ENCODE measurements around the gene ADAM23. TPM values are rescaled to one million over a fixed set of nuclear protein-coding genes. Genes with fewer than 3 reads are reported as not detected.

ADAM23 gene
- polyA plus RNA-seq, 1 of the 3 experiments (the other 2 are of a cell fraction): 3.7 TPM

DNA sequence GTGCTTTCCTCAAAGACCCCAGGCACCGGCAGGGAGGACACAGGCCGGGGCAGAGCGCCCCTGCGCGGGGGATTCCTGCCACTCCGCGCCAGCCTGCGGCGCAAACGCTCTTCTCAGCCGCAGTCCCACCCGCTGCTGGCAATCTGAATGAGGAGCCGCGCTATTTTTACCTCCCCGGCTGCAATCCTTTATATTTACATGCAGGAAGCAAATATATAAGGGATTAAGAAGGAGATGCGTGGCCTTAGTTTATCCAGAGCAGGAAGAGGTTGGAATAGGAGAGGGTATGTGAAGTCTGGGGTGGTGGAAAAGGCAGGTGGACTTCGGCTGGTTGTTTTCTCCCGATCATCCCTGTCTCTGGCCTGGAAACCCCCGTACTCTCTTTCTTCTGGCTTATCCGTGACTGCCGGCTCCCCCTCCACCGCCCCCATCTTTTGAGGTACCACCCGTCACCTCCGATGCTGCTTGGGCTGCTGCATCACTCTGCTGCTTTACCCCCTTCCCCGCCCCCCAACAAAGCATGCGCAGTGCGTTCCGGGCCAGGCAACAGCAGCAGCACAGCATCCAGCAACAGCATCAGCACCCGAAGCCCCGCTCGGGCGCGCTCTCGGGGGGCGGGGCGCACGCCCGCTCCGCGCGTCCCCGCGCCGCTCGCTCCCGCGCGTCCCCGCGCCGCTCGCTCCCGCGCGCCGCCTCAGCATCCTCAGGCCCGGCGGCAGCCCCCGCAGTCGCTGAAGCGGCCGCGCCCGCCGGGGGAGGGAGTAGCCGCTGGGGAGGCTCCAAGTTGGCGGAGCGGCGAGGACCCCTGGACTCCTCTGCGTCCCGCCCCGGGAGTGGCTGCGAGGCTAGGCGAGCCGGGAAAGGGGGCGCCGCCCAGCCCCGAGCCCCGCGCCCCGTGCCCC lies at the start of gene ADAM23 (continued):
- TF ChIP-seq, protein P1, sequence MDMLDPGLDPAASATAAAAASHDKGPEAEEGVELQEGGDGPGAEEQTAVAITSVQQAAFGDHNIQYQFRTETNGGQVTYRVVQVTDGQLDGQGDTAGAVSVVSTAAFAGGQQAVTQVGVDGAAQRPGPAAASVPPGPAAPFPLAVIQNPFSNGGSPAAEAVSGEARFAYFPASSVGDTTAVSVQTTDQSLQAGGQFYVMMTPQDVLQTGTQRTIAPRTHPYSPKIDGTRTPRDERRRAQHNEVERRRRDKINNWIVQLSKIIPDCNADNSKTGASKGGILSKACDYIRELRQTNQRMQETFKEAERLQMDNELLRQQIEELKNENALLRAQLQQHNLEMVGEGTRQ (IDR thresholded peaks at IDR 0.05; ENCODE audit: borderline replicate concordance, low read depth, low read length): no peak
- peak; percentile 63 for TF ChIP-seq NRF1 (IDR thresholded peaks at IDR 0.05; ENCODE audit: low read depth, low read length)
- TF ChIP-seq EZH2phosphoT487 (IDR thresholded peaks at IDR 0.05; ENCODE audit: borderline replicate concordance, low read depth): no peak
- TF ChIP-seq, protein P2, sequence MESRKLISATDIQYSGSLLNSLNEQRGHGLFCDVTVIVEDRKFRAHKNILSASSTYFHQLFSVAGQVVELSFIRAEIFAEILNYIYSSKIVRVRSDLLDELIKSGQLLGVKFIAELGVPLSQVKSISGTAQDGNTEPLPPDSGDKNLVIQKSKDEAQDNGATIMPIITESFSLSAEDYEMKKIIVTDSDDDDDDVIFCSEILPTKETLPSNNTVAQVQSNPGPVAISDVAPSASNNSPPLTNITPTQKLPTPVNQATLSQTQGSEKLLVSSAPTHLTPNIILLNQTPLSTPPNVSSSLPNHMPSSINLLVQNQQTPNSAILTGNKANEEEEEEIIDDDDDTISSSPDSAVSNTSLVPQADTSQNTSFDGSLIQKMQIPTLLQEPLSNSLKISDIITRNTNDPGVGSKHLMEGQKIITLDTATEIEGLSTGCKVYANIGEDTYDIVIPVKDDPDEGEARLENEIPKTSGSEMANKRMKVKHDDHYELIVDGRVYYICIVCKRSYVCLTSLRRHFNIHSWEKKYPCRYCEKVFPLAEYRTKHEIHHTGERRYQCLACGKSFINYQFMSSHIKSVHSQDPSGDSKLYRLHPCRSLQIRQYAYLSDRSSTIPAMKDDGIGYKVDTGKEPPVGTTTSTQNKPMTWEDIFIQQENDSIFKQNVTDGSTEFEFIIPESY (IDR thresholded peaks at IDR 0.05; ENCODE audit: borderline replicate concordance, low read depth): no peak
- TF ChIP-seq, protein P3, sequence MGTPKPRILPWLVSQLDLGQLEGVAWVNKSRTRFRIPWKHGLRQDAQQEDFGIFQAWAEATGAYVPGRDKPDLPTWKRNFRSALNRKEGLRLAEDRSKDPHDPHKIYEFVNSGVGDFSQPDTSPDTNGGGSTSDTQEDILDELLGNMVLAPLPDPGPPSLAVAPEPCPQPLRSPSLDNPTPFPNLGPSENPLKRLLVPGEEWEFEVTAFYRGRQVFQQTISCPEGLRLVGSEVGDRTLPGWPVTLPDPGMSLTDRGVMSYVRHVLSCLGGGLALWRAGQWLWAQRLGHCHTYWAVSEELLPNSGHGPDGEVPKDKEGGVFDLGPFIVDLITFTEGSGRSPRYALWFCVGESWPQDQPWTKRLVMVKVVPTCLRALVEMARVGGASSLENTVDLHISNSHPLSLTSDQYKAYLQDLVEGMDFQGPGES (IDR thresholded peaks at IDR 0.05; ENCODE audit: low read depth, low read length): no peak
- no peak for TF ChIP-seq ELF1 (IDR thresholded peaks at IDR 0.05)
- no peak for TF ChIP-seq FOXJ3 (CRISPR knock-in tag; IDR thresholded peaks at IDR 0.05)
- TF ChIP-seq RFX5 (IDR thresholded peaks at IDR 0.05; ENCODE audit: low read length): no peak
- TF ChIP-seq SIN3A (IDR thresholded peaks at IDR 0.05; ENCODE audit: borderline replicate concordance, low read depth, low read length): no peak

DNA sequence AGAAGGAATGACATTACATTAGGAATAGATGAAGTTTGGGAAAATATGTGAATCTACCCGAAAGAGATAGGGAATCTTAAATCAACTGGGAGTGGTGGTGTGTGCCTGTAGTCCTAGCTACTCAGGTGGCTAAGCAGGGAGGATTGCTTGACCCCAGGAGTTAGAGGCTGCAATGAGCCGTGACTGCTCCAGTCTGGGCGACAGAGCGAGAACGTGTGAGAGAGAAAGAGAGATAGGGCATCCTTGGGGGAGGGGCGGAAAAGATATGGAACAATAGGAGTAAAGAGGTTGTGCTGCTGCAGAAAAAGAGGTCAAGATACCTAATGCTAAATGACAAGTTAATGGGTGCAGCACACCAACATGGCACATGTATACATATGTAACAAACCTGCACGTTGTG lies 47.1 kb upstream of the ADAM23 start:
- DNase-seq: no peak
- H3K27me3 ChIP-seq (ENCODE audit: insufficient read depth): no peaks in the 10 kb centered on the region
- POLR2A ChIA-PET: no interaction called here
- no peaks in the 10 kb centered on the region for H3K79me2 ChIP-seq (ENCODE audit: insufficient read depth)
- H3K36me3 ChIP-seq (replicated peaks in 1 of 2; ENCODE audit: control insufficient read depth in 1 of 2, insufficient read depth in 2 of 2, low read length in 1 of 2): no peaks in the 10 kb centered on the region
- CTCF ChIA-PET: interaction anchor here (0.7 kb wide), 1 partner anchor 208 kb away, joined by 5 read pairs; no protein-coding TSS in a partner anchor
- no peak overlapping the region for H2AFZ ChIP-seq (ENCODE audit: low read depth)
- no peaks in the 10 kb centered on the region for H3F3A ChIP-seq (replicated peaks; ENCODE audit: insufficient read depth)
- H3K27ac ChIP-seq (ENCODE audit: low read depth in 2 of 2, low read length in 1 of 2): no peak overlapping the region
- H4K20me1 ChIP-seq (ENCODE audit: insufficient read depth): no peaks in the 10 kb centered on the region
- WGBS (ENCODE audit: low lambda C conversion rate): 49% methylated on average over 7 of the region's 7 CpGs
- H3K4me3 ChIP-seq (ENCODE audit: low read depth in 2 of 2, low read length in 1 of 2): no peak overlapping the region
- TF ChIP-seq, protein P4, sequence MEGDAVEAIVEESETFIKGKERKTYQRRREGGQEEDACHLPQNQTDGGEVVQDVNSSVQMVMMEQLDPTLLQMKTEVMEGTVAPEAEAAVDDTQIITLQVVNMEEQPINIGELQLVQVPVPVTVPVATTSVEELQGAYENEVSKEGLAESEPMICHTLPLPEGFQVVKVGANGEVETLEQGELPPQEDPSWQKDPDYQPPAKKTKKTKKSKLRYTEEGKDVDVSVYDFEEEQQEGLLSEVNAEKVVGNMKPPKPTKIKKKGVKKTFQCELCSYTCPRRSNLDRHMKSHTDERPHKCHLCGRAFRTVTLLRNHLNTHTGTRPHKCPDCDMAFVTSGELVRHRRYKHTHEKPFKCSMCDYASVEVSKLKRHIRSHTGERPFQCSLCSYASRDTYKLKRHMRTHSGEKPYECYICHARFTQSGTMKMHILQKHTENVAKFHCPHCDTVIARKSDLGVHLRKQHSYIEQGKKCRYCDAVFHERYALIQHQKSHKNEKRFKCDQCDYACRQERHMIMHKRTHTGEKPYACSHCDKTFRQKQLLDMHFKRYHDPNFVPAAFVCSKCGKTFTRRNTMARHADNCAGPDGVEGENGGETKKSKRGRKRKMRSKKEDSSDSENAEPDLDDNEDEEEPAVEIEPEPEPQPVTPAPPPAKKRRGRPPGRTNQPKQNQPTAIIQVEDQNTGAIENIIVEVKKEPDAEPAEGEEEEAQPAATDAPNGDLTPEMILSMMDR (IDR thresholded peaks at IDR 0.05): no peak
- TF ChIP-seq RFX5 (IDR thresholded peaks at IDR 0.05; ENCODE audit: low read length) (no peak), TAF1 (IDR thresholded peaks at IDR 0.05; ENCODE audit: borderline replicate concordance, low read depth, low read length) (no peak), TEAD4 (IDR thresholded peaks at IDR 0.05; ENCODE audit: borderline replicate concordance, insufficient read depth) (no peak), GATA2 (CRISPR knock-in tag; IDR thresholded peaks at IDR 0.05) (no peak), FOXJ3 (CRISPR knock-in tag; IDR thresholded peaks at IDR 0.05) (no peak), YY1 (IDR thresholded peaks at IDR 0.05; ENCODE audit: low read depth) (no peak), MXI1 (IDR thresholded peaks at IDR 0.05; ENCODE audit: low read depth, low read length) (no peak), RXRA (IDR thresholded peaks at IDR 0.05; ENCODE audit: borderline replicate concordance, low read depth) (no peak), ELF1 (IDR thresholded peaks at IDR 0.05) (no peak), RAD21 (IDR thresholded peaks at IDR 0.05; ENCODE audit: low read length) (no peak), FOXM1 (IDR thresholded peaks at IDR 0.05; ENCODE audit: low read depth) (no peak)
- TF ChIP-seq, protein P5, sequence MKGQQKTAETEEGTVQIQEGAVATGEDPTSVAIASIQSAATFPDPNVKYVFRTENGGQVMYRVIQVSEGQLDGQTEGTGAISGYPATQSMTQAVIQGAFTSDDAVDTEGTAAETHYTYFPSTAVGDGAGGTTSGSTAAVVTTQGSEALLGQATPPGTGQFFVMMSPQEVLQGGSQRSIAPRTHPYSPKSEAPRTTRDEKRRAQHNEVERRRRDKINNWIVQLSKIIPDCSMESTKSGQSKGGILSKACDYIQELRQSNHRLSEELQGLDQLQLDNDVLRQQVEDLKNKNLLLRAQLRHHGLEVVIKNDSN (IDR thresholded peaks at IDR 0.05; ENCODE audit: borderline replicate concordance, low read depth): no peak
- no peaks in the 10 kb centered on the region for H3K4me1 ChIP-seq (ENCODE audit: control insufficient read depth in 1 of 2, insufficient read depth in 2 of 2, low read depth in 1 of 2, low read length in 1 of 2)
- no peak overlapping the region for H3K4me2 ChIP-seq
- H3K9me2 ChIP-seq: no peaks in the 10 kb centered on the region
- H3K9me3 ChIP-seq: no peaks in the 10 kb centered on the region
- H3K9ac ChIP-seq: no peak overlapping the region

All from SK-N-SH (cell line).